HL-60/S4 treated with phorbol 12-myristate 13-acetate at 8.2 ng/mL for 4 days and 3 days (cell line): ENCODE data around the gene HCLS1.
"Not testable (repeated sequence)": the region's sequence is repeated elsewhere in the genome, so short reads cannot be mapped to it uniquely, and the experiment has no call there.

Experiments used
- in situ Hi-C: fragments of 300-500 bp; cut with MboI; formaldehyde crosslinking; loops from 2 replicates; pipeline ENCODE4 v1.15.0; 2022; ENCODE audit warnings: low sequenced_read_pairs

Gene HCLS1, protein sequence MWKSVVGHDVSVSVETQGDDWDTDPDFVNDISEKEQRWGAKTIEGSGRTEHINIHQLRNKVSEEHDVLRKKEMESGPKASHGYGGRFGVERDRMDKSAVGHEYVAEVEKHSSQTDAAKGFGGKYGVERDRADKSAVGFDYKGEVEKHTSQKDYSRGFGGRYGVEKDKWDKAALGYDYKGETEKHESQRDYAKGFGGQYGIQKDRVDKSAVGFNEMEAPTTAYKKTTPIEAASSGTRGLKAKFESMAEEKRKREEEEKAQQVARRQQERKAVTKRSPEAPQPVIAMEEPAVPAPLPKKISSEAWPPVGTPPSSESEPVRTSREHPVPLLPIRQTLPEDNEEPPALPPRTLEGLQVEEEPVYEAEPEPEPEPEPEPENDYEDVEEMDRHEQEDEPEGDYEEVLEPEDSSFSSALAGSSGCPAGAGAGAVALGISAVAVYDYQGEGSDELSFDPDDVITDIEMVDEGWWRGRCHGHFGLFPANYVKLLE

DNA sequence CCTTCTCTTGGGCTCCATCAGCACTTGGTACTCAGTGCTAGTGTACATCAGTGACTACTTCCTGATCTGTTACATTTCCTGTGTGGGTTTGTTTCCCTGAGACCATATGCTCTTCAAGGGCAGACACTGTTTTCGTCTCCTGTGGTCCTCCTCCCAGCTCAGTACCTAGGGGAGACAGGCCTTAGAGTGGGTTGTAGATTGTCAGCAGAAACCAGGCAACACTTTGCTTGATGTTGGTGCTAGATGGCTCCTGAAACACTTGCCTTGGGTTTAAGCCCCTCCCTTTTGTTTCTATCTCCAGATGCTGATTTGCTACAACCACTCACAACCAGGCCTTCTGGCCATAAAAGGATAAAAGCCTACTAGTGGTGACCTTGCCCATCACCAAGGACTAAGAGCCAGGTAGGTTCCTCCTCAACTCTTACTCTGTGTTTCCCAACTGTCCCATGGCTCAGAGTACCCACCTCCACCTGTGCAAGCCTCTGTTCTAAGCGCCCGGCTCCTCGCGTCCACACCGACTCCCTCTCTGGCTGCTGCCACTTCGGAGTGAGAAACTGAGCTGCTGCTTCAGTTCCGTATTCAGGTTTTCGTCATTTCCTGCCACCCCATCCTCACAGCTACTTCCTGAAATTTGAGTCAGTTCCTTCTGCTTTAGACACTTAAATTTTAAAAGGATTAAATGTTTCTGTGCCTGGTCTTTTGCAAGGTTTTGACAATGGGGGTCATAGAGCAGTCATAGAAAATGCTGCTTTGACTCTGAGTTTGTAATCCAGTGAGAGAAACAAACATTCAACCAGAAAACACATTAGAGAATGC is at the start of gene HCLS1:
TSS of gene HCLS1 (minus strand) at position 548 of the 816 bp plus-strand sequence. CDS start 2,556 bp downstream, outside the sequence.
- in situ Hi-C loops, result no loop called here

DNA sequence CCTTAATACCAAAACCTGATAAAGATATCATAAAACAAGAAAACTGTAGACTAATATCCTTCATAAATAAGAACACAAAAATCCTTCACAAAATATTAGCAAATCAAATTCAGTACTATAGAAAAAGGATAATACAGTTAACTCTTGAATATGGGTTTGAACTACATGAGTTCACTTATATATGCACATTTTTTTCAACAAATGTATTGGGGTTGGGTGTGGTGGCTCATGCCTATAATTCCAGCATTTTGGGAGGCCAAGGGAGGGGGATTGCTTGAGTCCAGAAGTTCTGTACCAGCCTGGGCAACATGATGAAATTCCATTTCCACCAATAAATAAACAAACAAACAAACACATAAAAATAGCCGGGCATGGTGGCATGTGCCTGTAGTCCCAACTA is 49.6 kb upstream of the HCLS1 start:
- in situ Hi-C loops, result no loop called here

DNA sequence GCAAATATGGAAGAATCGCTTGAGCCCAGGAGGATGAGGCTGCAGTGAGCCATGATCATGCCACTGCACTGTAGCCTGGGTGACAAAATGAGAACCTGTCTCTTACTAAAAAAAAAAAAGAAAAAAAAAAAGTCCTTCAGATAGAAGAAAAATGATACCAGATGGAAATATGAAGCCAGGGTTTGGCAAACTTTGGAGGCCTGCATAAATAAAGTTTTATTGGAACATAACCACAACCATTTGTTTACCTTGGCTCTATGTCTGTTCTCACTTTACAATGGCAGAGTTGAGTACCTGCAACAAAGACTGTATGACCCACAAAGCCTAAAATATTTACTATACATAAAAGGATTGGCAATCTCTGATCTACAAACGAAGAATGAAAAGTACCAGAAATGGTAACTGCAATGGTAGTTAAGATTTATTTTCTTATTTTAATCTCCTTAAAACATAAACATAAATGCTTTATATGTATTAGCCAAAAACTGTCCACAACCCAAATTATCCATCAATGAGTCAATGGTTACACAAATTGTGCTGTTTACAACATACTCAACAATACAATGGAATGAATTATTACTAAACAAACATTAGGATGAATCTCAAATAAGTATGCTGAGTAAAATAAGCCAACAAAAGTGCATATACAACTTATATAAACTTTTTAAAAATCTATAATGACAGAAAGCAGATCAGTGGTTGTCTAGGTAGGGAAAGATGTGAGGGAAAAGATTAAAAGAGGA is 47.0 kb upstream of the HCLS1 start:
- in situ Hi-C loops, result no loop called here

DNA sequence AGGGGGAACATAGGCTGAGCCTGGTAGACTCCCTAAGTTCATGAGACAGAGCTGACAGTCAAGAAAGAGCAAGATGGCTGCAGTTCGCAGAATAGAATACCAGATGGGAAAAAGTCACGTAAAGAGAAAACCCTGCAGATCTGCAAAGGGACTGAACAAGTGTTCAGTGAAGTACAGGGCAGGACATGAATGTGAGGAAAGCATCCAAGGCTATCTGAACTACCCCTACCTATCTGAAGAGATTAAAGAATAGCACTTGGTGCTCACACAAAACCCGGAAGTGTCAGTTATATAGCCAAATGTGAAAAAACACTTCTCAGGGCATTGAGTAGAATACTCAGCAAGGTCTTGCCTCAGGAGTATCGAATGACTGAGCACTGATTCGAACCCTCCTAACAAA is 44.8 kb upstream of the HCLS1 start:
- in situ Hi-C loops, result no loop called here

DNA sequence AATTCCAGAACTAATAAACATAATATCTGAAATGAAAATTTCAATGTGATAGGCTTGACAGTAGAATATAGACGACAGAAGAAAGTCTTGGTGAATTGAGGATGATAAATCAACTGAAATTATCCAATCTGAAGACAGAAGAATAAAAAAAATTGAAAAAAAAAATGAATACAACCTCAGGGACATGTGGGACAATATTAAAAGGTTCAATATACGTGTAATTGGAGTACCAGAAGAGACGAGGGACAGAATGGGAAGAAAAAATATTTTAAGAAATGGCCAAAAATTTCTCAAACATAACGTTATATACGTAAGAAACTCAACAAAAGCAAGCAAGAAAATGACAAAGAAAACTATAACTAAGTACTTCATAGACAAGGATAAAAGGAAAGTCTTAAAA is 43.3 kb upstream of the HCLS1 start:
- in situ Hi-C loops, result no loop called here

GRCh38 chr3:121698901-121699300 is 38.2 kb upstream of the HCLS1 start:
- in situ Hi-C loops, result no loop called here

DNA sequence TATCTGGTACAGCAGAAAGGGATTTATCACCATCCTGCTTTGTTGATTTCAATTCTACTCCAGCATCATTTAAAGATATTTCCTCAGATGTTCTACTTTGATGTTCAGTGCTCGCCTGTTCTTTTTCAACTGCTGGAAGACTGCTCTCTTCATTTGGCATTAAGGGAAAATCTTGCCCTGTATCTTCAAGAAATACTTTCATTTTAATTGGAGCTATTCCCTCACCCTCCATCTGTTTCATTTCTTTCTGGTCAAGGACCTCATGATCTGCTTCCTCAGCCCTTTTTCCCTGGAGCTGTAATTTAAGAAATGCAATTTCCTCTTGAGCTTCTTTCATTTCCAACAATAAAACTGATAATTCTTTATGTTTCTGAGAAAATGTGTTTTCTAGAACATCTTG is 37.8 kb upstream of the HCLS1 start:
- in situ Hi-C loops, result no loop called here

DNA sequence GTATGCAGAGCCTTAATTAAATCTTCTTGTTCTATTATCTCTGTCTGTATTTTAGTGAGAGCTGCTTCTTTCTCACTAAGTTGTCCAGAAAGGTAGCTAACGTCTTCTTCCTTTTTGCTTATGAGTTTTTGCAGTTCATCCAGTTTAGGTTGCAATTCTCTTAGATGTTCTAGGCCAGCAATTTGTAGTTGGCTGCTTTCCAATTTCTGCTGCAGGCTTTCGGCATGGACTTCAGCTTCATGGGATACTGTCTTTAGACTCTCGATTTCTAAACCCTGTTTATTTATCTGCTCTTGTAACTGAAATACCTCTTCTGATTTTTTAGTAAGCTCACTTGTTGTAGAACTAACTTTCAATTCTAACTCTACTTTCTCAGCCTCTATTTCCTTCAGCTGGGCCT is 35.5 kb upstream of the HCLS1 start:
- in situ Hi-C loops, result no loop called here

DNA sequence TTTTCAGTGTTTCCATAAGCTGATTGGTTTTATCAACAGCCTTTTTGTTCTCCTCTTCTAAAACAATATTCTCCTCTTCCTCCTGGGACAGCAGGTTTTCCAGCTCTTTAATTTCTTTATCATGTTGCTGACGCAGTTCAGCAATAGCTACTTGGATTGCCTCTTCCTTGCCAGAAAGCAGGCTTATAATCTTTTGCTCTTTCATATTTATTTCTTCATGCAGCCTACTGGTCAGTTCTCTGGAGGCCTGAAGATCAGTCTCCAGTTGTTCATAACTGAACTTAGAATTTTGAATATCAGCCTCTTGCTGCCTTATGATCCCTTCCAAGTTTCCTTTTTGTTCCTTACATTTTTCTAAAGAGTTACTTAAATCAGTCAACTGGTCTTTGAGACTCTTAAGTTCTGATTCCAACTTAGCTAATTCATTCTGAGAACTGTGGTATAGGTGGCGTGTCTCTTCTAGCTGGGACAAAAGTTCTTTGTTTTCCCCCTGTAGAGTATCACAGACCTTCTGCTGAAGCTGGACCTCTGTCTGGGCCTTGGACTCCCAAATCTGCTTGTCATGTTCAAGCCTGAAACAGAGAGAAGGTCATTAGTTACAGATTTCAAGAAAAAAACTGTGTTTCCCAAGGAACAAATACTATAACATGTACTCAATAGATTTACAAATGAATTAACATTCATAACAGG is 31.5 kb upstream of the HCLS1 start:
- in situ Hi-C loops, result no loop called here

- in situ Hi-C loops, result no loop called here
These were observed 30.2 kb upstream of the HCLS1 start for GRCh38 chr3:121690777-121691405.

- in situ Hi-C loops, result not testable (repeated sequence)
These were observed 28.0 kb upstream of the HCLS1 start for GRCh38 chr3:121688747-121689146.

- in situ Hi-C loops, result no loop called here
These were observed 21.1 kb upstream of the HCLS1 start for GRCh38 chr3:121681792-121682191.

DNA sequence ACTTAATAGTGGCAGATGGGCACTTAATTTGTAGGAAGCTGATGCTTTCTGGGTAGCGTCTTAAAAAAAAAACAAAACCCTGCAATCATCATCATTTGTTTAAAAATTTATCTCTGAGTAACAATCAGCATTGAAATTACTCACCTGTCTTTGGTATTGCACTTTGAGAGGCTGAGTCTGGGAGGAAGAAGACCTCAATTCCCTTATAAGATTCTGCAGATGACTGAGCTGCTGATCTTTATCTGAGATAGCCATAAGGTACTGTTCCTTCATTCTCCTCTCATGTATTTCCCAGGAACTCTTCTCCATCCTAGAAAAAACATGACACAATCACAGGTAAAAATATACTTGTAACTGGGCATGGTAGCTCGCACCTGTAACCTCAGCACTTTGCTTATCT is 16.4 kb upstream of the HCLS1 start:
- in situ Hi-C loops, result no loop called here

GRCh38 chr3:121670676-121671075 is 10.0 kb upstream of the HCLS1 start:
- in situ Hi-C loops, result no loop called here

DNA sequence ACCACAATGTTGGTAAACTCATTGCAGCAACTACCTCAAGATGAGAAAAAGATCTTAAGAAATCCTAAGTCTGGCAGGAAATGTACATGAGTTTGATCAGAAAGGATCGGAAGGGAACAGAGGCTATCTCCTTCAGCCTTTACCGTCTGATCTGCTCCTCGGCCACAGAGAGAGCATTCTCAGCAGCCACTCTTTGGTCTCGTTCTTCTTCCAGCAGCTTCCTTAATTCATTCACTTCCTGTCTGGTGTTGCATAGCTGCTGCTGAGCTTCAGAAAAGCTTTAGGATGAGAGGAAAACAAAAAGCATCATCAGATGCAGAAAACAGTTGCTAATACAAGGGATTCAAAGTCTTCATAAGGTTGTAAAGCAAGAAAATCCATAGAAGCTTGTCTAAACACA is 6.6 kb upstream of the HCLS1 start:
- in situ Hi-C loops, result no loop called here

DNA sequence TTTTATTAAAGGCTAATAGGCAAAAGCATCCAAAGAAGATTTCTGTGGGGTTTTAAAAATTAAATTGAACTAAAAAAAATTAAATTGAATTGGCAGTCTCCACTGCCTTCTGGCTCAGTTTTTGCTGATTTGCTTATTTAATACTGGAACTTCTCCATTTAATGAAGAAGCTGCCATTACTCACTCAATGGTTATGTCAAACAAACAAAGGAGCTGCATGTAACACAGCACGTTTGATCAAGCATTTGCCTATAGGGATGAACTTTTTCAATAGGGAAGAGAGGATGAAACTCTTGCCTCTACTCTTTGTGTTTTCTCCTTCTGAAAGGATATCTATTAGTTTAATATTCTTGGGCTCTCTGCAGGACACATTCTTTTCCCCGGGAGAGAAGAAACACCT is 4.8 kb upstream of the HCLS1 start:
- in situ Hi-C loops, result no loop called here

DNA sequence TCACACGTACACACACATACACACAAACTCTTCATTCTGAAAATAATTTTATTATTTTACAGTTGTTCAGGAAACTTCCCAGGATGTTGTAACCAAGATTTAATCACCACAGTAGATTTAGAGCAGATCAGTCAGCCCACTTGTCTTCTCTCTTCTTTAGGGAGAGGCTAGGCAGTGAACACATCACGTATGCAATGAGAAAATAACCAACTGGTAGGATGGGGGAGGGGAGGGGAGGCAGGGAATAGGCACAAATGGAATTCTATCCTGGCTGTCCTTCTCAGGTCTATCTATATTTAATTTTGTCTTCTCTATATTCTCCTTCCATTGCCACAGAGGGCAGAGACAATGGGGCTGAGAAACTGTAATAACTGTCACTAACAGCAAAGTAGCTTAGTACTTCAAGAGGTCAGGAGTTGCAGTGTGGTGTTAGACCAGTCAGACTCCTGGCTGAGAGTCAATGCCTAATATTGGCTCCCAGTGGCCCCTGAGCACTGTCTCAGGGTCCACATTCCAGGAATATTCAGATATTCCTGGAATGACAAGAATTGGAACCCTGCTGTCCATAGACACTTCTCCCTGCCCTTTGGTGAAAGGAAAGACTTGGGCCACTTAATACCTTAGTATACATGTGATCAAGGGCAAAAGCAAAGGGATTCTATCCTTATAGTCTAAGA is 2.6 kb upstream of the HCLS1 start:
- in situ Hi-C loops, result no loop called here

GRCh38 chr3:121662742-121663141 is 2.0 kb upstream of the HCLS1 start:
- in situ Hi-C loops, result no loop called here

- in situ Hi-C loops, result no loop called here
These were observed 673 bp upstream of the HCLS1 start for GRCh38 chr3:121661376-121661775.

GRCh38 chr3:121659586-121659985 is 1.1 kb downstream of the HCLS1 start:
- in situ Hi-C loops, result no loop called here
